Vagina (tissue), 2 donors: Measurements from ENCODE around the gene PRKAR1B.

Experiments
- CTCF ChIP-seq, 3 experiments: fragments of 450-650 bp in 2 of 3; fragments of 200-600 bp in 1 of 3; sonication (generic) in 1 of 3; IDR thresholded peaks; one replicate each; pipeline ENCODE4 v1.5.1; 2017 to 2019; ENCODE audit warnings: antibody characterized with exemption in 3 of 3, mild to moderate bottlenecking in 2 of 3, moderate library complexity in 2 of 3
- POLR2A ChIP-seq, 2 donors: fragments of 450-650 bp; IDR thresholded peaks; one replicate each; pipeline ENCODE4 v1.6.1; 2017; ENCODE audit warnings: antibody characterized with exemption in 2 of 2, mild to moderate bottlenecking in 2 of 2, moderate library complexity in 2 of 2

- TF ChIP-seq CTCF (IDR thresholded peaks at IDR 0.05) (no peak), POLR2A (IDR thresholded peaks at IDR 0.05) (no peak)
Measured at GRCh38 chr7:602341-603141, 124.5 kb downstream of the PRKAR1B start.
